Measurements from ENCODE around the gene NXPH3.

Gene NXPH3

GRCh38 chr17:49612726-49613125 lies 37.1 kb downstream of the NXPH3 start:
- DNase-seq (ENCODE audit: low read depth): peak; percentile 34
- no peak for TF ChIP-seq CTCF (IDR thresholded peaks at IDR 0.05; ENCODE audit: insufficient read depth, low read depth, low read length, missing control alignments)
- no peak overlapping the region for H3K4me3 ChIP-seq (ENCODE audit: low read length)

- no peak for TF ChIP-seq CTCF (IDR thresholded peaks at IDR 0.05; ENCODE audit: insufficient read depth, low read depth, low read length, missing control alignments)
- no peak overlapping the region for H3K4me3 ChIP-seq (ENCODE audit: low read length)
- no peak for DNase-seq (ENCODE audit: low read depth)
These were observed 37.6 kb downstream of the NXPH3 start for GRCh38 chr17:49613182-49613800.

GRCh38 chr17:49616086-49616485 lies 40.4 kb downstream of the NXPH3 start:
- peak; percentile 14 for TF ChIP-seq CTCF (IDR thresholded peaks at IDR 0.05; ENCODE audit: insufficient read depth, low read depth, low read length, missing control alignments)
- no peak overlapping the region for H3K4me3 ChIP-seq (ENCODE audit: low read length)
- no peak for DNase-seq (ENCODE audit: low read depth)

GRCh38 chr17:49616601-49617131 lies 41.0 kb downstream of the NXPH3 start:
- no peak for TF ChIP-seq CTCF (IDR thresholded peaks at IDR 0.05; ENCODE audit: insufficient read depth, low read depth, low read length, missing control alignments)
- no peak for DNase-seq (ENCODE audit: low read depth)
- H3K4me3 ChIP-seq (ENCODE audit: low read length): no peak overlapping the region

- H3K4me3 ChIP-seq (ENCODE audit: low read length): no peak overlapping the region
- no peak for TF ChIP-seq CTCF (IDR thresholded peaks at IDR 0.05; ENCODE audit: insufficient read depth, low read depth, low read length, missing control alignments)
- no peak for DNase-seq (ENCODE audit: low read depth)
These were observed 42.4 kb downstream of the NXPH3 start for GRCh38 chr17:49618028-49618611.

GRCh38 chr17:49621420-49621819 lies 45.7 kb downstream of the NXPH3 start:
- no peak for DNase-seq (ENCODE audit: low read depth)
- no peak overlapping the region for H3K4me3 ChIP-seq (ENCODE audit: low read length)
- TF ChIP-seq CTCF (IDR thresholded peaks at IDR 0.05; ENCODE audit: insufficient read depth, low read depth, low read length, missing control alignments): no peak
